Measurements from ENCODE around the gene PDRG1. TPM values are rescaled to one million over a fixed set of nuclear protein-coding genes. Genes with fewer than 3 reads are reported as not detected.

Gene PDRG1
- total RNA-seq, 1 experiment from 2014 or later, result 24.3 TPM

DNA sequence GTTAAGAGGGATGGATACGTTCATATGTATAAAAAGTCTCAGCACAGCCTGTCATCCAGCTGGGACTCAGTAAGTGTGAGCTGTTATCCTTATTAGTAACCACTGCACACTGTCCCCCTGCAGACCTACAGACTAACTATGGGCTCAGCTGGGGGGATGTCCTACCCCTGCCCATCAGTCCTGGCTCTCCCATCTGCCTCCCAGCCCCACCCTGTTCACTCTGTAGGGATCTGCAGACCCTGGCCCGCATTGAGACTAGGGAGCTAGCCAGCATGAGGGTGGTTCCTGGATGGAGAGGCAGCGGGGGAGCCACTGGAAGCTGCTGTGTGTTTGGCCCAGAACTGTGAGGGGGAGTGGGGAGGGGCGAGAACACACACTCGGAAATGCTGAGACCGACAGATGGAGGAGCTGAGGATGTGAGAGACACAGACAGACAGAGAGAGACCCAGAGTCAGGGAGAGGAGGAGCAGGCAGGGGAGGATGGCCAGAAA lies 33.2 kb upstream of the PDRG1 start:
- no peak for DNase-seq (ENCODE audit: low spot score)
- no peaks in the 10 kb centered on the region for H3K27me3 ChIP-seq (replicated peaks; ENCODE audit: insufficient read depth, low read depth, low read length, poor library complexity)
- no peak overlapping the region for H3K27ac ChIP-seq (ENCODE audit: low read depth, low read length, poor library complexity, severe bottlenecking)
- H3K36me3 ChIP-seq (ENCODE audit: insufficient read depth, low read length, poor library complexity, severe bottlenecking), result no peaks in the 10 kb centered on the region
- no peak for TF ChIP-seq EZH2 (IDR thresholded peaks at IDR 0.05; ENCODE audit: borderline replicate concordance, low read depth, low read length, poor library complexity, severe bottlenecking)
- TF ChIP-seq CTCF (conservative IDR thresholded peaks at IDR 0.05; ENCODE audit: low read depth, low read length), result no peak
- ChIA-PET CTCF (no interaction called here), POLR2A (ENCODE audit: low non-redundant PET) (no interaction called here)
- H3K4me1 ChIP-seq (ENCODE audit: insufficient read depth, low read length, poor library complexity, severe bottlenecking), result no peaks in the 10 kb centered on the region
- intact Hi-C loops (cut with micrococcal nuclease; ENCODE audit: unreplicated experiment), result no loop called here
- no peak overlapping the region for H3K4me3 ChIP-seq (ENCODE audit: low read depth, low read length, poor library complexity, severe bottlenecking)
- H3K9me3 ChIP-seq (ENCODE audit: low read depth, low read length, poor library complexity, severe bottlenecking), result no peaks in the 10 kb centered on the region
- BruUV-seq (replicated peaks), result no TSS peak

GRCh38 chr20:31981784-31982183 lies 29.9 kb upstream of the PDRG1 start:
- H3K4me1 ChIP-seq (ENCODE audit: insufficient read depth, low read length, poor library complexity, severe bottlenecking), result no peaks in the 10 kb centered on the region
- DNase-seq (ENCODE audit: low spot score), result no peak
- H3K27me3 ChIP-seq (replicated peaks; ENCODE audit: insufficient read depth, low read depth, low read length, poor library complexity), result no peaks in the 10 kb centered on the region
- intact Hi-C loops (cut with micrococcal nuclease; ENCODE audit: unreplicated experiment), result no loop called here
- no peaks in the 10 kb centered on the region for H3K9me3 ChIP-seq (ENCODE audit: low read depth, low read length, poor library complexity, severe bottlenecking)
- ChIA-PET CTCF (no interaction called here), POLR2A (ENCODE audit: low non-redundant PET) (no interaction called here)
- no peak for TF ChIP-seq EZH2 (IDR thresholded peaks at IDR 0.05; ENCODE audit: borderline replicate concordance, low read depth, low read length, poor library complexity, severe bottlenecking)
- no peak for TF ChIP-seq CTCF (conservative IDR thresholded peaks at IDR 0.05; ENCODE audit: low read depth, low read length)
- H3K36me3 ChIP-seq (ENCODE audit: insufficient read depth, low read length, poor library complexity, severe bottlenecking), result no peaks in the 10 kb centered on the region
- BruUV-seq (replicated peaks), result no TSS peak
- no peak overlapping the region for H3K27ac ChIP-seq (ENCODE audit: low read depth, low read length, poor library complexity, severe bottlenecking)
- H3K4me3 ChIP-seq (ENCODE audit: low read depth, low read length, poor library complexity, severe bottlenecking), result no peak overlapping the region

- no peak for DNase-seq (ENCODE audit: low spot score)
- no peak for TF ChIP-seq EZH2 (IDR thresholded peaks at IDR 0.05; ENCODE audit: borderline replicate concordance, low read depth, low read length, poor library complexity, severe bottlenecking)
- TF ChIP-seq CTCF (conservative IDR thresholded peaks at IDR 0.05; ENCODE audit: low read depth, low read length), result no peak
- ChIA-PET POLR2A (ENCODE audit: low non-redundant PET) (no interaction called here), CTCF (no interaction called here)
- Histone ChIP-seq H3K36me3 (ENCODE audit: insufficient read depth, low read length, poor library complexity, severe bottlenecking) (no peaks in the 10 kb centered on the region), H3K4me3 (ENCODE audit: low read depth, low read length, poor library complexity, severe bottlenecking) (no peak overlapping the region), H3K9me3 (ENCODE audit: low read depth, low read length, poor library complexity, severe bottlenecking) (no peaks in the 10 kb centered on the region), H3K27ac (ENCODE audit: low read depth, low read length, poor library complexity, severe bottlenecking) (no peak overlapping the region), H3K27me3 (replicated peaks; ENCODE audit: insufficient read depth, low read depth, low read length, poor library complexity) (peaks cover 5% of the 10 kb centered on the region), H3K4me1 (ENCODE audit: insufficient read depth, low read length, poor library complexity, severe bottlenecking) (no peaks in the 10 kb centered on the region)
- no TSS peak for BruUV-seq (replicated peaks)
- intact Hi-C loops (cut with micrococcal nuclease; ENCODE audit: unreplicated experiment), result no loop called here
Observed at GRCh38 chr20:31979713-31980426, 28.0 kb upstream of the PDRG1 start.

All from A673 (cell line).